Testis (tissue), 2 donors: Measurements from ENCODE around the gene NOX1.

ENCODE experiments used
- CTCF ChIP-seq, 3 experiments: fragments of 450-650 bp in 2 of 3; fragments of 200-600 bp in 1 of 3; sonication (generic) in 1 of 3; IDR thresholded peaks; one replicate each; pipeline ENCODE4 v1.5.1; 2016 to 2019; ENCODE audit warnings: antibody characterized with exemption in 3 of 3, mild to moderate bottlenecking in 2 of 3, moderate library complexity in 1 of 3
- POLR2A ChIP-seq: fragments of 450-650 bp; IDR thresholded peaks from one replicate; pipeline ENCODE4 v1.6.1; 2017; ENCODE audit warnings: antibody characterized with exemption, mild to moderate bottlenecking, moderate library complexity

- TF ChIP-seq CTCF (IDR thresholded peaks at IDR 0.05) (no peak), POLR2A (no peak)
Observed at GRCh38 chrX:100868273-100868672, 5.9 kb downstream of the NOX1 start.
